ENCODE results near the gene HHLA2. TPM values are rescaled to one million over a fixed set of nuclear protein-coding genes. Genes with fewer than 3 reads are reported as not detected.

Gene HHLA2
- total RNA-seq, 1 donor = not detected

DNA sequence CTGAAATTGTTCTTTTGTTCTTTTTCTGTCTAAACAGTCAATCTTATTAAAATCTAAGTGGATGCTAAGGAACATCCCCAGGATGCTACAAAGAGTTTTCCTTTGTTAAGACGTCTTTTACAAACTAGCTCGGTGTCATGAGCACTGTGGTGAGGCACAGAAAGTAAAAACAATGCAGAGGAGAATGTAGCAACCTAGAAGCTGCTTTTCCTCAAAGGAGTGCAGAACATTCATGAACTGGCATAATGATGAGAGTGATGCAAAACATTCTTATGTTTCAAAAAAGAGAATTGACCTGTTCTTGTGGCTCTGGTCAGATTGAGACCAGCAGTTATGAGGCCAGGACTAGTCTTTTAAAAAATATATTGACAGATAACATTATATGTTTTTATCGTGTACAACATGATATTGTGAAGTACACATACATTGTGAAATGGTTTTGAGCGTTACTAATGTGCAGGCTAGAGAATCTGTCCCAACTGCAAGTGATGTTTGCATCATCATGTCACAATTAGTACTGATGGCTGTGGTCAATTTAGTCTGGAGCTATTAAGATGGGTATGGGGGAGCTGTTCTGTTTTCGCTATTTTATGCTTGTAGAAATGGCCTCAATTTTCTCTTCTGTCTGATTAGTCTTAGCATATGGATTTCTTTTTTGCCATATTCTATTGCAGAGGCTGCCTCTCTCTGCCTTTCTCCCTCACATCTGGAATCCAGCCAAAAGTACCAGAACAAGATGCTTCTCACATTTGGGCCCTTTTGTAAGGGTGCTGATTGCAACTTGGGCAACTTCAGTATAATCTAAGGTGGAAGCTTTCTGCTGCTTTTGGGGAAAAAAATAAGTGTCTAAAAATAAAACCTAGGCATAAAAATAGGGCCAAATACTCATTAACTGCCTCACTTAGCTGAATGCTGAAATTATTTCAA is 50.2 kb downstream of the HHLA2 start:
- no peak for DNase-seq (ENCODE audit: low read depth)
- H3K4me3 ChIP-seq (ENCODE audit: low read depth, low read length) = no peak overlapping the region
- TF ChIP-seq, protein P1, sequence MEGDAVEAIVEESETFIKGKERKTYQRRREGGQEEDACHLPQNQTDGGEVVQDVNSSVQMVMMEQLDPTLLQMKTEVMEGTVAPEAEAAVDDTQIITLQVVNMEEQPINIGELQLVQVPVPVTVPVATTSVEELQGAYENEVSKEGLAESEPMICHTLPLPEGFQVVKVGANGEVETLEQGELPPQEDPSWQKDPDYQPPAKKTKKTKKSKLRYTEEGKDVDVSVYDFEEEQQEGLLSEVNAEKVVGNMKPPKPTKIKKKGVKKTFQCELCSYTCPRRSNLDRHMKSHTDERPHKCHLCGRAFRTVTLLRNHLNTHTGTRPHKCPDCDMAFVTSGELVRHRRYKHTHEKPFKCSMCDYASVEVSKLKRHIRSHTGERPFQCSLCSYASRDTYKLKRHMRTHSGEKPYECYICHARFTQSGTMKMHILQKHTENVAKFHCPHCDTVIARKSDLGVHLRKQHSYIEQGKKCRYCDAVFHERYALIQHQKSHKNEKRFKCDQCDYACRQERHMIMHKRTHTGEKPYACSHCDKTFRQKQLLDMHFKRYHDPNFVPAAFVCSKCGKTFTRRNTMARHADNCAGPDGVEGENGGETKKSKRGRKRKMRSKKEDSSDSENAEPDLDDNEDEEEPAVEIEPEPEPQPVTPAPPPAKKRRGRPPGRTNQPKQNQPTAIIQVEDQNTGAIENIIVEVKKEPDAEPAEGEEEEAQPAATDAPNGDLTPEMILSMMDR (IDR thresholded peaks at IDR 0.05; ENCODE audit: insufficient read depth, low read depth, low read length) = no peak

DNA sequence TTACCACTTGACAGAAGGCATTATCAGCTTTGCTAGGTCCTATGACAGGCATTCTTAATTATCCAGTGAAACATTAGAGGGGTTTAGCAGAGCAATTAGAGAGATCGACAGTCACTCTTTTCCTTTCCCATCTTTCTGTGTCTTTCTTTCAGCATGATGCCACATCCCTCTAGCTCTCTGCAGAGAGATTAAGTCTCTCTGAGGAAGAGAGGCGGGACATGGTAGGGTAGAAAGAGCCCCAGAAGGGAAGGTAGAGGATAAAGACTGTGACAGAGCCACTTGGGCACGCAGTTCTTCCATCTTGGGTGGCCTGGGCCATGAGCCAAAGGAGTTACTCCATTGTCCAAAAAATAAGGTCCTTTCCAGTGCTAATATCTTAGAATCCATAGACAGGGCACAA is 55.8 kb downstream of the HHLA2 start:
- TF ChIP-seq, protein P1 (IDR thresholded peaks at IDR 0.05; ENCODE audit: insufficient read depth, low read depth, low read length) = no peak
- no peak for DNase-seq (ENCODE audit: low read depth)
- H3K4me3 ChIP-seq (ENCODE audit: low read depth, low read length) = no peak overlapping the region

DNA sequence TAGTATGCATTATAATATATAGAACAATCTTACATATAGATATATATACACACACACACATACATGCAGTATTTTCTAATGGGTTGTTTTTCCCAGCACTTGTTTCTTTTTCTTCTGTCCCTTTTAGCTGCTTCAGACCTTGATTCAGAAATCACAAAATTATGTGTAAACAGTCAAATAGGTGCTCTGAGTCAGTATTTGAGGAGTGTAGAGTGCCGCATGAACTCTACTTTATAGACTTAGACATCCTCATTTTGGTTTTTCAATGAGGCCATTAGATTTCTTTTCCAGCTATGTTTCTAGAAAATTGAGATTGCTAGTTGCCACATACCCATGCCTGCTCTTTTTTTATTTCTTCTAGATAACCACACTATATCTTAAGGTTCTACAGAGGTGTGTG is 58.2 kb downstream of the HHLA2 start:
- TF ChIP-seq, protein P1 (IDR thresholded peaks at IDR 0.05; ENCODE audit: insufficient read depth, low read depth, low read length) = no peak
- H3K4me3 ChIP-seq (ENCODE audit: low read depth, low read length) = no peak overlapping the region
- DNase-seq (ENCODE audit: low read depth) = no peak

DNA sequence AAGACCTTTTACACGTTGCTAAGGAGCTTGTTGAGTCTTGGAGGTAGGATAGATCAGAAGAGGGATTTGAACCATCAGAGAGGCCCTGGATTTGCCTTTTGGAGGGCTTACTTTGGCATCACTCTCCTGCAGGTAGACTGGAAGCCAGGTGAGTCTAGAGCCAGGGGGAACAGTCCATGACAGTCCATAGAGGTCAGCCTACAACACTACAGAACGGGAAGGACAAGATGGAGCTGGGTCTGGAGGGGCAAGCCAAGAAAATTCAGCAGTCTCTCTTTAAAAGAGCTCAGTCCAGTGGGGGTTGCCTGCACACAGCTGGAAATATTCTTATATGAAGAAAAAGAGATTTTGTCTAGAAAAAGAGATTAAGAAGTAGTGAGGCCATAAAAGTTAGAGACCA is 60.7 kb downstream of the HHLA2 start:
- no peak overlapping the region for H3K4me3 ChIP-seq (ENCODE audit: low read depth, low read length)
- DNase-seq (ENCODE audit: low read depth) = no peak
- TF ChIP-seq, protein P1 (IDR thresholded peaks at IDR 0.05; ENCODE audit: insufficient read depth, low read depth, low read length) = no peak

DNA sequence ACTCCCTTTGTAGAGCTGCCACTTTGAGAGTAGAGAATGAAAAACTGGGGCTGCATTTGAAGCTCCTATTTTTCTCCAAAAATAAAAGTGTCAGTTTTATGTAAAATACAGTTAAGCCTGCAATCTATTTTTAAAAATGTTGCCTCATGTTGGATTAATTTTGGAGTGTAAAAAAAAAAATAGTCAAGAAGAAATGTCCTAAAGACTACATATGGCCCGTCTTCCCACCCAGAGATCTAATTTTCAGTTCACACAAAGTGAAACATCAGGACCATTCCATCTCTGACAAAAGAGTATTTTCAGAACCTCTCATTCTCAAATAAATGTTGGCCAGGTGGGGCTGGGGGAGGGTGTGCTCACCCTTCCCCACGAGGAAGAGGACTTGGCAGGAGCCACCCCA is 62.7 kb downstream of the HHLA2 start:
- DNase-seq (ENCODE audit: low read depth) = no peak
- TF ChIP-seq, protein P1 (IDR thresholded peaks at IDR 0.05; ENCODE audit: insufficient read depth, low read depth, low read length) = no peak
- H3K4me3 ChIP-seq (ENCODE audit: low read depth, low read length) = no peak overlapping the region

DNA sequence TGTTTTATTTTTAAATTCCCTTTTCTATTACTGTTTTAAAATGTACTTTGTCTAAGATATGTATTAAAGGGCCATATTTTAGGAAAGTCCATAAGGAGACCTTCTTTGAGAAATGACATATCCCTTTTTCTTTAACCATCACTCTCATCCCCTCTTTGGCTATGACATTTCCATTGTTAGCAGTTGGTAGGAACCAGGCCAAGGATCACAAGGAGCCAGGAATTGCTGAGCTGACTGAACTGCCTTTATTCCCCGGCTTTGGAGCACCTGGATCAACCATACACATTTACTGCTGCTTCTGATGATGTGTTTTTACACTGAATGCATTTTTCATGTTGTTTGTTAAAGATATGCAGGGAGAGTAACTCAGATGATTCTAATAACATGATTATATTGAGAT is 79.7 kb downstream of the HHLA2 start:
- no peak for DNase-seq (ENCODE audit: low read depth)
- no peak overlapping the region for H3K4me3 ChIP-seq (ENCODE audit: low read depth, low read length)
- TF ChIP-seq, protein P1 (IDR thresholded peaks at IDR 0.05; ENCODE audit: insufficient read depth, low read depth, low read length) = no peak

Measured in fibroblast of villous mesenchyme (primary cell).